Panc1 (cell line): ENCODE data around the gene C4BPA. TPM values are rescaled to one million over a fixed set of nuclear protein-coding genes. Genes with fewer than 3 reads are reported as not detected.

Source experiments
- ATAC-seq: fragments of 200-7000 bp; cut with Tn5 transposase; 2 replicates; pipeline ENCODE4 v1.9.1; 2020; ENCODE audit warnings: mild to moderate bottlenecking, moderate library complexity
- BruUV-seq: library from RNA; stranded (reverse); fragments of 400-500 nt; replicated peaks from 2 replicates; lab custom pipeline; 2021; lab: Mats Ljungman, UMichigan
- CTCF ChIA-PET: fragments of 300-600 bp; sonication (Branson Sonifier 250); formaldehyde crosslinking; loops from one replicate; lab custom pipeline; 2022; ENCODE audit warnings: antibody characterized with exemption; lab: Charles Lee
- POLR2A ChIA-PET: fragments of 300-600 bp; sonication (Branson Sonifier 250); formaldehyde crosslinking; loops from one replicate; lab custom pipeline; 2022; ENCODE audit warnings: antibody characterized with exemption; lab: Charles Lee
- DNase-seq: peaks from one replicate; pipeline ENCODE4 v3.0.0-alpha.2; 2010; ENCODE audit warnings: low read depth, low spot score
- H3K27ac ChIP-seq: 2 replicates; pipeline ENCODE4 v1.5.1; 2011; ENCODE audit warnings: mild to moderate bottlenecking, low read length, inconsistent platforms
- H3K27me3 ChIP-seq: fragments of 200-500 bp; sonication (Bioruptor generic); 2 replicates; pipeline ENCODE4 v1.6.0; 2014; ENCODE audit warnings: low read length, inconsistent platforms; ENCODE audit not compliant: control insufficient read depth, insufficient read depth
- H3K36me3 ChIP-seq: fragments of 200-500 bp; sonication (Bioruptor generic); 2 replicates; pipeline ENCODE4 v1.5.1; 2014; ENCODE audit warnings: inconsistent platforms, mild to moderate bottlenecking, low read length, moderate library complexity; ENCODE audit not compliant: control insufficient read depth, insufficient read depth
- H3K4me1 ChIP-seq: 2 replicates; pipeline ENCODE4 v1.5.1; 2011; ENCODE audit warnings: inconsistent platforms, mild to moderate bottlenecking, low read length, moderate library complexity; ENCODE audit not compliant: control insufficient read depth, insufficient read depth
- H3K4me3 ChIP-seq, 2 experiments: 2 replicates each; pipeline ENCODE4 v1.5.1; 2011 to 2012; ENCODE audit warnings: low read depth in 2 of 2, low read length in 2 of 2, mild to moderate bottlenecking in 2 of 2, inconsistent platforms in 1 of 2, moderate library complexity in 1 of 2
- H3K9me3 ChIP-seq: fragments of 200-500 bp; sonication (Bioruptor generic); 2 replicates; pipeline ENCODE4 v1.5.1; 2014; ENCODE audit warnings: low read depth, mild to moderate bottlenecking, inconsistent platforms, low read length, moderate library complexity; ENCODE audit not compliant: control insufficient read depth, insufficient read depth
- CTCF ChIP-seq: fragments of 450-650 bp; IDR thresholded peaks from 2 replicates; pipeline ENCODE4 v1.5.1; 2017; ENCODE audit warnings: mild to moderate bottlenecking
- POLR2AphosphoS5 ChIP-seq: IDR thresholded peaks from 2 replicates; pipeline ENCODE4 v1.6.1; 2012; ENCODE audit warnings: mild to moderate bottlenecking, low read depth, low read length, moderate library complexity
- REST ChIP-seq, 2 experiments: IDR thresholded peaks; 2 replicates each; pipeline ENCODE4 v1.6.1; 2011 to 2012; ENCODE audit warnings: low read depth in 2 of 2, control low read depth in 1 of 2, low read length in 1 of 2, mild to moderate bottlenecking in 1 of 2, moderate library complexity in 1 of 2; ENCODE audit not compliant: insufficient read depth in 1 of 2
- SIN3A ChIP-seq: IDR thresholded peaks from 2 replicates; pipeline ENCODE4 v1.6.1; 2012; ENCODE audit warnings: low read depth, mild to moderate bottlenecking, low read length, moderate library complexity, borderline replicate concordance; ENCODE audit not compliant: insufficient read depth
- TCF7L2 ChIP-seq: IDR thresholded peaks from 2 replicates; pipeline ENCODE4 v1.6.1; 2011; ENCODE audit warnings: mild to moderate bottlenecking, low read depth, low read length, inconsistent platforms
- in situ Hi-C: cut with HindIII; loops from 2 replicates; pipeline ENCODE4 v1.10.0; 2016; ENCODE audit warnings: low sequenced_read_pairs, low pct_unique_long_range_greater_than_20kb
- intact Hi-C: fragments of 100-400 bp; cut with micrococcal nuclease; formaldehyde crosslinking; loops from one replicate; pipeline ENCODE4 v1.10.0; 2022; ENCODE audit not compliant: unreplicated experiment
- total RNA-seq: library from RNA; stranded (reverse); gene quantifications from one replicate; pipeline ENCODE4 v1.2.1, GENCODE V29; 2021; ENCODE audit not compliant: unreplicated experiment

The C4BPA gene
- total RNA-seq, 1 experiment from 2014 or later, result 0.26 TPM

- H3K27me3 ChIP-seq, result no peaks in the 10 kb centered on the region
- H3K27ac ChIP-seq, result no peak overlapping the region
- DNase-seq (no peak), ATAC-seq (no peak)
- POLR2A ChIA-PET, result no interaction called here
- TF ChIP-seq POLR2AphosphoS5 (no peak), CTCF (no peak), REST (IDR thresholded peaks at IDR 0.05; ENCODE audit: insufficient read depth in 1 of 2, low read depth in 2 of 2, low read length in 1 of 2) (no peak), TCF7L2 (no peak), SIN3A (no peak)
- in situ Hi-C loops, result no loop called here
- intact Hi-C loops, result no loop called here
- CTCF ChIA-PET, result no interaction called here
- BruUV-seq, result no TSS peak
- H3K4me1 ChIP-seq, result no peaks in the 10 kb centered on the region
- no peaks in the 10 kb centered on the region for H3K9me3 ChIP-seq
- H3K36me3 ChIP-seq, result no peaks in the 10 kb centered on the region
- H3K4me3 ChIP-seq, result no peak overlapping the region
Observed at GRCh38 chr1:207188901-207189300, 84.9 kb downstream of the C4BPA start.

GRCh38 chr1:207191061-207191460 is 87.0 kb downstream of the C4BPA start:
- ChIA-PET POLR2A (no interaction called here), CTCF (no interaction called here)
- Histone ChIP-seq H3K36me3 (no peaks in the 10 kb centered on the region), H3K27ac (no peak overlapping the region), H3K9me3 (no peaks in the 10 kb centered on the region), H3K4me1 (no peaks in the 10 kb centered on the region), H3K4me3 (no peak overlapping the region), H3K27me3 (no peaks in the 10 kb centered on the region)
- TF ChIP-seq CTCF (no peak), POLR2AphosphoS5 (no peak), TCF7L2 (no peak), SIN3A (no peak), REST (IDR thresholded peaks at IDR 0.05; ENCODE audit: insufficient read depth in 1 of 2, low read depth in 2 of 2, low read length in 1 of 2) (no peak)
- ATAC-seq (no peak), DNase-seq (no peak)
- no TSS peak for BruUV-seq
- intact Hi-C loops (no loop called here), in situ Hi-C loops (no loop called here)
